Neural progenitor cell (in vitro differentiated cells): ENCODE results near the gene TIGIT. TPM values are rescaled to one million over a fixed set of nuclear protein-coding genes. Genes with fewer than 3 reads are reported as not detected.

Experiments
- DNase-seq: peaks from one replicate; pipeline ENCODE4 v3.0.0-alpha.2; 2016; ENCODE audit warnings: low spot score
- H2AFZ ChIP-seq: fragments of 200-600 bp; sonication (generic); replicated peaks from 2 replicates; pipeline ENCODE4 v1.6.1; 2016; ENCODE audit warnings: antibody characterized with exemption
- H3F3A ChIP-seq: fragments of 200-600 bp; sonication (generic); 2 replicates; pipeline ENCODE4 v1.6.1; 2016; ENCODE audit warnings: antibody characterized with exemption, low read depth
- H3K27ac ChIP-seq: fragments of 200-600 bp; sonication (generic); 2 replicates; pipeline ENCODE4 v1.5.1; 2016; ENCODE audit warnings: mild to moderate bottlenecking
- H3K27me3 ChIP-seq: fragments of 200-600 bp; sonication (generic); 2 replicates; pipeline ENCODE4 v1.6.1; 2016; ENCODE audit warnings: mild to moderate bottlenecking, moderate library complexity
- H3K36me3 ChIP-seq: fragments of 200-600 bp; sonication (generic); 2 replicates; pipeline ENCODE4 v1.5.1; 2016
- H3K4me1 ChIP-seq: fragments of 200-600 bp; sonication (generic); 2 replicates; pipeline ENCODE4 v1.6.1; 2016; ENCODE audit warnings: mixed run types
- H3K4me2 ChIP-seq: fragments of 200-600 bp; sonication (generic); 2 replicates; pipeline ENCODE4 v1.6.1; 2016
- H3K4me3 ChIP-seq: fragments of 200-600 bp; sonication (generic); 2 replicates; pipeline ENCODE4 v1.5.1; 2016
- H3K79me2 ChIP-seq: fragments of 200-600 bp; sonication (generic); 2 replicates; pipeline ENCODE4 v1.6.1; 2016; ENCODE audit warnings: low read depth
- H3K9ac ChIP-seq: fragments of 200-600 bp; sonication (generic); 2 replicates; pipeline ENCODE4 v1.6.1; 2016
- H3K9me3 ChIP-seq: fragments of 200-600 bp; sonication (generic); 2 replicates; pipeline ENCODE4 v1.5.1; 2016; ENCODE audit warnings: low read depth
- H4K20me1 ChIP-seq: fragments of 200-600 bp; sonication (generic); 2 replicates; pipeline ENCODE4 v1.6.1; 2016; ENCODE audit warnings: low read depth
- H3K27ac Mint-ChIP-seq: 3 replicates; pipeline ENCODE4 v1.8.0; 2021; ENCODE audit warnings: mixed read lengths
- H3K27me3 Mint-ChIP-seq: 2 replicates; pipeline ENCODE4 v1.8.0; 2022; ENCODE audit warnings: low read depth, mild to moderate bottlenecking, inconsistent platforms, moderate library complexity, mixed read lengths; ENCODE audit not compliant: insufficient read depth
- H3K36me3 Mint-ChIP-seq: 3 replicates; pipeline ENCODE4 v1.8.0; 2021; ENCODE audit warnings: mixed read lengths
- H3K4me1 Mint-ChIP-seq: 3 replicates; pipeline ENCODE4 v1.8.0; 2021; ENCODE audit warnings: mixed read lengths
- H3K4me3 Mint-ChIP-seq: 3 replicates; pipeline ENCODE4 v1.8.0; 2021; ENCODE audit warnings: mild to moderate bottlenecking, moderate library complexity, mixed read lengths
- H3K9me3 Mint-ChIP-seq: 3 replicates; pipeline ENCODE4 v1.8.0; 2020; ENCODE audit warnings: mixed read lengths
- CTCF ChIP-seq: fragments of 200-600 bp; sonication (generic); IDR thresholded peaks from 2 replicates; pipeline ENCODE4 v1.5.1; 2017; ENCODE audit warnings: antibody characterized with exemption, mild to moderate bottlenecking
- EZH2 ChIP-seq: fragments of 200-600 bp; sonication (generic); IDR thresholded peaks from 2 replicates; pipeline ENCODE4 v1.6.1; 2017; ENCODE audit warnings: antibody characterized with exemption, mild to moderate bottlenecking, moderate library complexity
- EZH2phosphoT487 ChIP-seq: fragments of 200-600 bp; sonication (generic); IDR thresholded peaks from 2 replicates; pipeline ENCODE4 v1.6.1; 2017; ENCODE audit warnings: antibody characterized with exemption
- total RNA-seq: library from RNA; depleted of rRNA; stranded (reverse); fragments of >200 nt; gene quantifications from 2 replicates; pipeline ENCODE4 v1.2.3, GENCODE V29; 2015; ENCODE audit warnings: low replicate concordance

Gene TIGIT
- total RNA-seq, 1 donor from 2014 or later, result not detected

DNA sequence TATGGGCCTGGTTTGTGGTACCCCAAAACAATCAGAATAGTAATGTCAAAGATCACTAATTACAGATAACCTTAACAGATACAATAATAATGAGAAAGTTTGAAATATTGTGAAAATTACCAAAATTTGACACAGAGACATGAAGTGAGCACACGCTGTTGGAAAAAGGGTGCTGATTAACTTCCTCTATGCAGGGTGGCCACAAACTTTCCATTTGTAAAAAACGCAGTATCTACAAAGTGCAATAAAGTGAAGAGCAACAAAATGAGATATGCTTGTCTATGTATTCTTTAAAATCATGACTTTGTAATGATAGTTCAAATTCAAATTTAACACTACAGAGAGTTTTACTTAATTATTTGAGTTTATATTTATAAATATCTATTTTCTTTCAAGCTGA is 7.6 kb upstream of the TIGIT start:
- Mint-ChIP-seq H3K27me3 (no peaks in the 10 kb centered on the region), H3K27ac (no peak overlapping the region), H3K9me3 (no peaks in the 10 kb centered on the region), H3K4me1 (no peaks in the 10 kb centered on the region), H3K4me3 (no peak overlapping the region), H3K36me3 (no peaks in the 10 kb centered on the region)
- no peaks in the 10 kb centered on the region for H3K27me3 ChIP-seq
- no peak overlapping the region for H3K4me3 ChIP-seq
- H2AFZ ChIP-seq, result no peak overlapping the region
- H3K27ac ChIP-seq, result no peak overlapping the region
- no peaks in the 10 kb centered on the region for H3F3A ChIP-seq
- no peak overlapping the region for H3K9ac ChIP-seq
- H3K79me2 ChIP-seq, result no peaks in the 10 kb centered on the region
- no peak for DNase-seq
- H3K4me2 ChIP-seq, result no peak overlapping the region
- no peak for TF ChIP-seq CTCF
- TF ChIP-seq EZH2, result no peak
- no peak for TF ChIP-seq EZH2phosphoT487
- no peaks in the 10 kb centered on the region for H3K36me3 ChIP-seq
- H3K9me3 ChIP-seq, result no peaks in the 10 kb centered on the region
- H3K4me1 ChIP-seq, result no peaks in the 10 kb centered on the region
- no peaks in the 10 kb centered on the region for H4K20me1 ChIP-seq

DNA sequence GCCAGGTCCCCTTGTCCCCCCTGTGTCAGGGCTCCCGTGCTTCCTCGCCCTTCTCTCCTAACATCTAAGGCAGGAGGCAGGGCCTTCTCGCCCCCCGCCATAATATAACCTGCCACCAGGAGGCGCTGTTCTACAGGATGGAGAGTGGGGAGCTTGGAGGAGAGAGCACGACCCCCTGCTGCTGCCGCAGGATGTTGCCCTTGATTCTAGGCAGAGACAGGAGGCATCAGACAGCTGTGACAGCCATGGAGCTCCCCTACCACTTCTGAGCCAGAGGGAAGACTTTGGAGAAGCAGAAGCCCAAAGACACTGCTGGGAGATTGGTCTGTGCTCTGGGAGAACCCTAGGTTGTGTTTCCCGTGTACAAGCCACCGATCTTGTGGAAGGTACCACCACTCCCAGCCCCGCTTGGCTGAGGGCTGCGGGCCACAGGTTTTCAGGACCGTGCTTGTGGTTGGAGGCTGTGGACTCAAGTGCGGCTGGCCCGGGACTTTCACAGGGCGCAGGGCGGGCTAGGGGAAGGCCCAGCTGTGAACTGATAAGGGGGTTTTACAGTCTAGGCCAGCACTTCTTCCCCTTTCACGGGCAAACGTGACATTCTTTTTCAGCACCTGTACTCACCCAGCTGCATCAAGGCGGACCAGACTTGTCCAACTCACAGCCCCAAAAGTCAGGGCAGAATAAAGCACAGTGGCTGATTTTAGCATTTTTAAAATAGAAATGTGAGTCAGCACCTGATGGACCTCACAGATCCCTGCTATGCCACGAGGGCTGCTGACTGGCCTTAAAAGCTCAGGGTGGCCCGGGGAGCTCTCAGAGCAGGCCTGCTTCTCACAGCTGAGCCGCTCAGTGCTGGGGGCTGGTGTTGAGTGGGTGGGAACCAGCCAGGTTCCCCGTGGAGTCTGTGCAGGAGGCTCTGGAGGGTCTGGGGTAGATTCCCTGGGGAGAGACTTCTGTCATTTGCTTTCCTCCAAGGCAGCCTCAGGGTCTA is 2.6 kb upstream of the TIGIT start:
- H3K27ac Mint-ChIP-seq, result no peak overlapping the region

GRCh38 chr3:114294940-114295480 is 1.2 kb downstream of the TIGIT start:
- Mint-ChIP-seq H3K9me3 (no peaks in the 10 kb centered on the region), H3K4me3 (no peak overlapping the region), H3K27ac (no peak overlapping the region), H3K4me1 (no peaks in the 10 kb centered on the region), H3K36me3 (no peaks in the 10 kb centered on the region), H3K27me3 (peaks cover 7% of the 10 kb centered on the region)
- Histone ChIP-seq H2AFZ (no peak overlapping the region), H3K9me3 (no peaks in the 10 kb centered on the region), H3K27me3 (no peaks in the 10 kb centered on the region), H3K36me3 (no peaks in the 10 kb centered on the region), H3F3A (no peaks in the 10 kb centered on the region), H3K4me2 (no peak overlapping the region), H3K27ac (no peak overlapping the region), H3K9ac (no peak overlapping the region), H3K4me3 (no peak overlapping the region), H4K20me1 (no peaks in the 10 kb centered on the region), H3K79me2 (no peaks in the 10 kb centered on the region), H3K4me1 (no peaks in the 10 kb centered on the region)
- no peak for TF ChIP-seq EZH2phosphoT487
- TF ChIP-seq EZH2, result no peak
- no peak for TF ChIP-seq CTCF
- no peak for DNase-seq

More for the DNA sequence above, 2.6 kb upstream of the TIGIT start:
- Mint-ChIP-seq H3K27me3 (peaks cover 3% of the 10 kb centered on the region), H3K4me1 (no peaks in the 10 kb centered on the region), H3K4me3 (no peak overlapping the region), H3K36me3 (no peaks in the 10 kb centered on the region), H3K9me3 (no peaks in the 10 kb centered on the region)
- Histone ChIP-seq H3K9me3 (no peaks in the 10 kb centered on the region), H4K20me1 (no peaks in the 10 kb centered on the region), H3K79me2 (no peaks in the 10 kb centered on the region), H3K27ac (no peak overlapping the region), H3K36me3 (no peaks in the 10 kb centered on the region), H2AFZ (peak overlapping the region; percentile 12), H3K27me3 (no peaks in the 10 kb centered on the region), H3K4me2 (no peak overlapping the region), H3K4me3 (no peak overlapping the region), H3F3A (no peaks in the 10 kb centered on the region), H3K4me1 (no peaks in the 10 kb centered on the region), H3K9ac (no peak overlapping the region)
- peak; percentile 86 for DNase-seq
- no peak for TF ChIP-seq EZH2
- TF ChIP-seq CTCF, result peak; percentile 91
- no peak for TF ChIP-seq EZH2phosphoT487
